GM12872 (cell line): ENCODE results near the gene CCDC142.

Source experiments
- TF ChIP-seq, protein P1 (sequence below): IDR thresholded peaks from 3 replicates; pipeline ENCODE4 v1.5.1; 2011; ENCODE audit warnings: low read depth, mild to moderate bottlenecking, low read length, moderate library complexity; ENCODE audit not compliant: insufficient read depth

The CCDC142 gene

DNA sequence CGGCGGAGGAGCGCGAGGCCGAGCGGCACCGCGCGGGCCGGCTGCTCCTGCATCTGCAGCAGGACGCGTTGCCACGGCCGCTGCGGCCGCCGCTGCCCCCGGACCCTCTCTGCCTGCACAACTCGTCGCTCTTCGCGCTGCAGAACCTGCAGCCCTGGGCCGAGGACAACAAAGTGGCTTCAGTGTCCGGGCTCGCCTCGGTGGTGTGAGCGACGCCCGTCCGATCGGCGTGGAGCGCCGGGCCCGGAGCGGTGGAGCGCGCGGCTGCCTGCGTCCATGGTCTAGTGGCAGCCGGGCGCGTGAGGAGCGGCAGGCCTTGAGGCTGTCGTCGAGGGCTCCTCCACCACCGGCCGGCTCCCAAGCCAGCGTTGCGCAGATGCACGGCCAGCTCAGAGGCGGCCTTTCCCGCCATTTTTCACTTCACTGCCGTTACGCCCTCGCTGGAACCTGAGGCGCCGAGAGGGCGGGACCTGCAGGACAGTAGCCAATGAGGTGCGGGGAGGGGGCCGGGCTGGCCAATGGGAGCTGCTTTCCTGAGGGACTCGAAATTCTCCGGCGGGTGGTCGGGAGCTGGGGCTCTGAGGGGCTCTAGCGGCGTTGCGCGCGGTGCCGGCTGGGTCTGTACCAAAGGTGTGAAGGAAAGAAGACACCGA lies 33.3 kb upstream of the CCDC142 start:
- TF ChIP-seq, protein P1, sequence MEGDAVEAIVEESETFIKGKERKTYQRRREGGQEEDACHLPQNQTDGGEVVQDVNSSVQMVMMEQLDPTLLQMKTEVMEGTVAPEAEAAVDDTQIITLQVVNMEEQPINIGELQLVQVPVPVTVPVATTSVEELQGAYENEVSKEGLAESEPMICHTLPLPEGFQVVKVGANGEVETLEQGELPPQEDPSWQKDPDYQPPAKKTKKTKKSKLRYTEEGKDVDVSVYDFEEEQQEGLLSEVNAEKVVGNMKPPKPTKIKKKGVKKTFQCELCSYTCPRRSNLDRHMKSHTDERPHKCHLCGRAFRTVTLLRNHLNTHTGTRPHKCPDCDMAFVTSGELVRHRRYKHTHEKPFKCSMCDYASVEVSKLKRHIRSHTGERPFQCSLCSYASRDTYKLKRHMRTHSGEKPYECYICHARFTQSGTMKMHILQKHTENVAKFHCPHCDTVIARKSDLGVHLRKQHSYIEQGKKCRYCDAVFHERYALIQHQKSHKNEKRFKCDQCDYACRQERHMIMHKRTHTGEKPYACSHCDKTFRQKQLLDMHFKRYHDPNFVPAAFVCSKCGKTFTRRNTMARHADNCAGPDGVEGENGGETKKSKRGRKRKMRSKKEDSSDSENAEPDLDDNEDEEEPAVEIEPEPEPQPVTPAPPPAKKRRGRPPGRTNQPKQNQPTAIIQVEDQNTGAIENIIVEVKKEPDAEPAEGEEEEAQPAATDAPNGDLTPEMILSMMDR: no peak

DNA sequence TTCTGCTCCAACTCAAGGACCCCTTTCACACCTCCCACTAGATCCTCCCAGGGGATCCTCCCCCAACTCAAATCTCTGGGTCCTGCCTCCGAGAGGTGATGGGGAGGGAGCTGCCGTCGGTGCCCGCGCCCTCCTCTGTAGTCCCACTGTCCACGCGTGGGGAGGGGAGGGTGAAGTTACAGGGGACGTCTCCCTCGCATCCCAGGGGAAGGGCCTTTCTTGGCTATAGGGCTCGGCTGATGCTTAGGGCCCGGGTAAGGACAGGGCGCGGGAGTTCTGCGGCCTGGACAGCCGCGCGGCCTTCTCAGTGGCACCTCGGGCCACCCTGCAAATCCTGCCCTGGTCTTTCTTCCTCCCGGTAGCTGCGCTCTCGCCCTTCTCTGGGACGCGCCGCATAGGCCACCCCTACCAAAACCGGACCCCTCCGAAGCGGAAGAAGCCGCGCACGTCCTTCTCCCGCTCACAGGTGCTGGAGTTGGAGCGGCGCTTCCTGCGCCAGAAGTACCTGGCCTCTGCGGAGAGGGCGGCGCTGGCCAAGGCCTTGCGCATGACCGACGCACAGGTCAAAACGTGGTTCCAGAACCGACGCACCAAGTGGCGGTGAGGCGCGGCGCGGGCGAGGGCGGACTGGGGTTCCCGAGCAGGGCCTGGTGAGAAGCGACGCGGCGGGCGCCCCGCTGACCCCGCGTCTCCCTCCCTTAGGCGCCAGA lies 32.6 kb upstream of the CCDC142 start:
- TF ChIP-seq, protein P1: no peak

DNA sequence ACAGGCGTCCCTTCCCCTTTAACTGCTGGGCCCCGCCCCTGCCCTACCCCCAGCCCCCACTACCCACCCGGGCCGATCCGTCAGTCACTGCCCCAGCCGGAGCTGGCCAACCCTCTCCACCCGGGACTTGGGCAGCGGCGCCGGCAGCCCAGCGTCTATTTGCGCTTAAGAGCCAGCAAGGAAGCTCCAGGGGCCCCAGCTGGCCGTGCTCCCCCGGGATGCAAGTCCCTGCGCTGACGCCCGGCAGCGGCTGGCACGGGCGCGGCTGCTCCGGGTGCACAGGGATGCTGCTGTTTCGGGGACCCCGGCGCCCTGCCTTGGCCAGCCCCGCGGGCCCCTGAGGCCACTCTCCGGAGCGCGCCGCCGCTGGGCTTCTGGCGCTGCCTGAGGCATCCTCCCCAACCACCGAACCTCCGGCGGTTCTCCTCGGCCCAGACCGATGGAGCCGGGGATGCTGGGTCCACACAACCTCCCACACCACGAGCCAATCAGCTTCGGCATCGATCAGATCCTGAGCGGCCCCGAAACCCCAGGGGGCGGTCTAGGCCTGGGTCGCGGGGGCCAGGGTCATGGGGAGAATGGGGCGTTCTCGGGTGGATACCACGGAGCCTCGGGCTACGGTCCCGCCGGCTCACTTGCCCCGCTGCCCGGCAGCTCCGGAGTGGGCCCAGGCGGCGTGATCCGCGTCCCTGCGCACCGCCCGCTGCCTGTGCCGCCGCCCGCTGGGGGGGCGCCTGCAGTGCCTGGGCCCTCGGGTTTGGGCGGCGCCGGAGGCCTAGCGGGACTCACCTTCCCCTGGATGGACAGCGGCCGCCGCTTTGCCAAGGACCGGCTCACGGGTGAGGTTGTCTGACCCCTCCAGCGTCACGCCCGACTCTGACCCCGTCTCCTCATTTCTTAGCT lies 31.8 kb upstream of the CCDC142 start, which contains the start of gene TLX2:
Gene TLX2 (plus strand): TSS at position 83 of the 903 bp plus-strand sequence. CDS start 357 bp downstream, at position 440.
- TF ChIP-seq, protein P1: no peak

DNA sequence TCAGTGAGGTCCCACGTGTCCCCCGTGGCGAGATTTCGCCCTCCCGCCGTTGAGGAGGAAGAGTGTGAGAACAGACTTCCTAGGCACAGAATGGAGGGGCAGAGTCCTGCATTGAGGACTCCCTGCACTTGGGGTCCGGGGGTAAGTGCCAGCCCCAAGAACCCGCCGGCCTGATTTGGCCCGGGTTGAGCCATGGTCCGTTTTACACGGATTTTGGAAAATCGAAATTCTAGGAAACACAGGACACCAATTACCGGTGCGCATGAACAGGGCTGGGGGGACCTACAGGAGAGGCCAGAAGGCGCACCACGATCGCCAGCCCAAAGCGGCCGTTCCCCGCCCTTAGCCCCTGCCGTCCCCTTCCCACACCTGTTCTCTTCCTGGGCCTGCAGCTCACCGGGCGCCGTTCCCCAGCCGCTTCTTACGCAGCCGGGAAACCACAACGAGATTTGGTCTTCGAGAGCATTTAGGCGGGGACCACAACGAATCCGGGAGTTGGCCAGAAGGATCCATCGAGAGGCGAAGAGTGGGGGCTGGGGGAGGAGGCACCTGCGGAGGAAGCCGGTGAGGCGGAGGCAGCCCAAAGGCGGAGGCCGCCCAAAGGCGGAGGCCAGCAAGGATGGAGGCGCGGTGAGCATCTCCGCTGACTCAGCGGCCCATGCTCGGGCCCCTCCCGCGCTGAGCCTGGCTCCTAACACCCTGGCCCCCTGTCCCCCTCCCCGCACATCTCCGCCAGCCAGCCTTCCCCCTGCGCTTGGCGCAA lies 31.0 kb upstream of the CCDC142 start:
- TF ChIP-seq, protein P1: no peak

DNA sequence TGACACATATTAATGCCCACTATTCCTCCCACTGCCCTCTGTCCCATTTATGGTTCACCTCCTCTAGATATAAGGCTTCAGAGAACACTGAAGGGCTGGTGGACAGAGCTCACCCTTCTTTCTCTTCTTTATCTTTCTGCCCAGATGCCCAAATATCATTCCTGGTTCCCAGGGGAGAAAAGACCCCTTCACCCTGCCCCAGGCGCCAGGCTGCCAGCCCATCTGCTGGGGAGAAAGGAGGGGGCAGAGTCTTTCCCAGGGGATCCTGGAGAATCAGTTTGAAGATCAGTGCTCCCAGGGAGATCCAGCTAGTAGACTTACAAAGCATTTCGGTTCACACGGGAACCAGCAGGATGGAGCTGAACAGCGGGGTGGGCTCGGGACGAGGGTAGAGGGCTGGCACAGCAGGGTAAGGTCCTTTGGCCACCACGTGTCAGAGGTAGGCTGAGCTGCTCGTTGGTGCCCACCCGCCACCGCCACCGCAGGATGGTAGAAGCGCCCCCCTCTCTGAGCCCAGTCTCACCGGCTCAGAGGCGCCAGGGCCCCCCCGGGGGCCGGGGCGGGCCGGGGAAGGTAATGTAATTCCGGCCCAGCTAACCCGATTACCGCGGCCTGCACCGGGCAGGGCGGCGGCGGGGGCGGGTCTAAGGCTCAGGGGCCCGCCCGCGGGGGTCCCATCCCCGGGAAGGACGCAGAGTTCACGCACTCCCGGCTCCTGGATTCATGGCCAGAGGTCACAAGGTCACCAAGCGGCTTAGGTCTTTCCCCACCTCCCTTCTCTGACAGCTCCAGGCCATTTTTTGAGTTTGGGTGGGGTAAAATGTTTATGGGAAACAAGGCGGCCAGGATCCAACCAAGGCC lies 30.2 kb upstream of the CCDC142 start:
- TF ChIP-seq, protein P1: no peak

DNA sequence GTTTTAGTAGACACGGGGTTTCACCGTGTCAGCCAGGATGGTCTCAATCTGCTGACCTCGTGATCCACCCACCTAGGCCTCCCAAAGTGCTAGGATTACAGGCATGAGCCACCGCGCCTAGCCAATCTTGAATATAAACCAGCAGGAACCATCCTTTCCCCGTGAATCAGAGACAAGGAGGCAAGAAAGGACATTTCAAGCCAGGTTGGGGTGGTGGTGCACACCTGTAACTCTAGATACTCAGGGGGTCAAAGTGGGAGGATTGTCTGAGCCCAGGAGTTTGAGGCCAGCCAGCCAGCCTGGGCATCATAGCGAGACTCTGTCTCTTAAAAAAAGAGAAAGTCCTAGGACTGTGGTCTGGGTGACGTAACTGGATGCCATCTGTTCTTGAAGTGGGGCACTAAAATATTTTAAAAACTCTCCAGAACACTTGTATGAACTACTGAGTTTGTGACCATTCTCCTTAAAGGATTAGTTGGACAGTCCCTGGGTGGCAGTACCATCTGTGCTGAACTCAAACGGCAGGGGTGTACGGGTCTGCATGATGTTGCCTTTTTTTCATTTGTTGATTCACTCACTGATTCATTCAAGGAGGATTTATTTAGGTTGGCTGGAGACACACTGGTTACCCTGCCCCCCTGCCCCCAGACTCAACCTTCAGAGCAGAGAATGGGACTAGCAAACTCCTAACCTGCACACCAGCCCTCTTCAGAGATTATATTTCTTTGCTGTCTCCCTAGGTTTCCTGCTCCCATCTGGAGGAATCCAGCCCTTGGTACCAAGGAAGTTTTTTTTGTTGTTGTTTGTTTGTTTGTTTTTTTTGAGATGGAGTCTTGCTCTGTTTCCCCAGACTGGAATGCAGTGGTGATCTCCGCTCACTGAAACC lies 28.5 kb upstream of the CCDC142 start:
- TF ChIP-seq, protein P1: no peak
